Endometrial microvascular endothelial cells (primary cell): ENCODE data around the gene TCF12. TPM values are rescaled to one million over a fixed set of nuclear protein-coding genes. Genes with fewer than 3 reads are reported as not detected.

Experiments
- in situ Hi-C: cut with HindIII; loops from 2 replicates; pipeline ENCODE4 v1.10.0; 2017; ENCODE audit warnings: low sequenced_read_pairs, low pct_unique_long_range_greater_than_20kb; ENCODE audit errors: inconsistent ontology term
- total RNA-seq: library from RNA; depleted of rRNA; stranded (reverse); fragments of >200 nt; gene quantifications from one replicate; pipeline ENCODE4 v1.2.3, GENCODE V29; 2015; ENCODE audit errors: inconsistent ontology term

The TCF12 gene
- total RNA-seq, 1 donor from 2014 or later: 40.4 TPM

DNA sequence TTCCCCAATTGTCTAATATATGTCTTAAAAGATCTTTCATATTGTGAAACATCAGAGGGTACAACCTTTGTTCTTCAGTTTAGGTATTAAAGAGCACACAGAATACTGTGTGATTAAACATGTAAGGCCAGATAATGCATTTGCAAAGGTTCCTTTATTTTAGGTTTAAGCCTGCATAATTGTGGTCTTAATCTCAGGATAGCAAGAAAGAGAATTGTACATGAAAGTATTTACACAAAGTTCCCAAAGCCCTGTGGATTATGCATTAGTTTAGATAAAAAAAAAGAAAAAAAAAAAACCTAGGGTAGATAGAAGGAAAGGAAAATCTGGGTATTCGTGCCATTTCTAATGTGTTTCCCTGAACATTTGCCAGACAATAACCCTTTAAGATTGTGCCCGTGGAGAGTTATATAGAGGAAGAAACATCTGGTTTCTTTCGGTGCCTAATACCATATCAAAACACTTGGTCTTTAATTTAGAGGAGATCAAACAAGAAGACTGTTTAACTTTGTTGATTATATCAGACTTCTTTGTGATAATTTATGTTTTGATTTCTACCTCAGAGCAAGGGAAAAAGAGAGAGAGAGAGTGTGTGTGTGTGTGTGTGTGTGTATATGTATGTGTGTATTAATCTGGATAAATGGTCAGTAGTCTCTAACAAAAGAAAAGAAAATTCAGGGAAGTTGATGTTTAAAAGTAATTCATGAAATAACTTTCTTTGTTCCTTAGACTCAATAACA lies 318.3 kb downstream of the TCF12 start:
- in situ Hi-C loops: no loop called here

DNA sequence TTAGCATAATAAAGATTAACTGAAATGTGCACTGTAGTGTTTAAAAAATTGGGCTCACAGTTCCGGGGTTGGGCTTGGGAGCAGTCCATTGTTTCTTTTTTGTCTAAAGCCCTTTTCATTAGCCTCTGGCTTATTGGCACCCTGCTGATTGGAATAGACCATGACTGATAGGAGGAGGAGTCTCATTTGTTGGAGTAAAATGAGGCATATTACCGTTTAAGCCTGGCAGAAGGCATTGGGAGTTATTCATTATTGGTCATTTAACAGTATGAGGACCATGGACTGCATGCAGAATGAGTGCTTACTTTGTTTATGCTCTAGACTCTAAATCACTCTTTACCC lies 318.8 kb downstream of the TCF12 start:
- in situ Hi-C loops: no loop called here

DNA sequence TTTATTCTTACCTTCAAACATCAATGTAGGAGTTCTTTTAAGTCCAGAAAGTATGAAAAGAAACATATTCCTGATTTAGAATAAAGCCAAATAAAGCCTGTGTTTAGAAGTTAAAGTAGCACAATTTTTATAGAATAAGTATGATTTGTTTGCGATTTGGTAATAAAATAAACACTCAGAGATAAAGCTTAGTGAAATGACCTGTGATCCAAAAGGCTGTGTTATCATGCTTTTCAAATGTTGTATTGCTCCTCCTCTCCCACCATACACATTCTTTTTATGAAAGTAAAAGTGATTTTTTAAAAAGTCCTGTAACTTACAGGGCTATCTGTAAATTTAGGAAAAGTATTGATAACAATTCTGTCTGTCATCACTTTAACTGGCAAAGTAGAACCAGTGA lies 319.2 kb downstream of the TCF12 start:
- in situ Hi-C loops: no loop called here

DNA sequence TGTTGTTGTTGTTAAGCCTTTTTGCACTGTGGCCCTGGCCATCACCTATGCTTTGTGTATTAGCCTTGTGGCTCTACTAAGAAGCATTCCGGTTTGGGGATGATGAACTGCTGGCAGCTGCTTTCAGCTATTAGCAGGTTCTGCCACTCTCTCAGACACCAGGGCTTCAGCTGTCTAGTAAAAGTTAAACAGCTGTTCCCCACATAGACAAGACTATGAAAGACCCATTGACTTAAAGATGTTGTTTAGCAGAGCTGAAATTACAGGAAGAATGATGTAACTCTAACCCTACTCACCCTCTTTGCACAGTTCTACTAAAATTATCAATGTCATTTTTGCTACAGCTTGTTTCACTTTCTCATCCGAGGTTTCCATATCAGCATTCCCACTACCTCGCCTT lies 326.7 kb downstream of the TCF12 start:
- in situ Hi-C loops: no loop called here

DNA sequence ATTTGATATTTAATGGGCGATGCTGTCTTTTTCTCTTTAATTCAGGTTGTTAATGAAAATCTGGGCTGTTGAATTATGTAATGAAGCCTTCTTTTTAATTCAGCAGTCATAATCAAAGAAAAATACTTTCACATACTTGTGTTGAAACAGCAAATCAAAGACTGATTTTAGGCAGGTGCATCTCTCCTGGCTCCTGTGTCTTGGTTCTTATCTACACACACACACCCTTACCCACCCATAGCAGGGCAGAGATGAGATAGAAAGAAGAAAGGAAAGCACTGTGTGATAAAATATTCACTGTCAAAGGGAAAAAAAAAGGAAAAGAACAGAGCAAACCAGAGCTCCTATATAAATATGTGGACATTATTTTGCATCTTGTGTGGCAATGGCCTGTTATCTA lies 327.3 kb downstream of the TCF12 start:
- in situ Hi-C loops: no loop called here

DNA sequence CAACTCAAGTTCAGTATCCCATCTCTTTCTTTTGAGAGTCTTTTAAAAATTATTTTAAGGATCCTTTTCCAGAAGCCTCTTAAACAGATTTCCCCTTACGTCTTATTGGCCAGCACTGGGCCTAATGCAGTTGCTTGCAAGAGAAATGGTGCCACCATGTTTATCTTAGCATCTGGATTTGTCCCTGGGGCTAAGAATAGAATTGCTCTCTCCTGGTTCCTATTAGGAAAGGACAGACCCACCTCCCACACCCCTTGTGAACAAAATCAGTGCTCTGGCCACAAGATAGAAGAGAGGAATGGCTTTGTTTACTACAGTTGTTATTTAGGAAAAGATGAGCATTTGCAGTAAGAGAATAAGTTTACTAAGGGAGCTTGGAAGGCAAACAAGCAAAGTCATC lies 329.6 kb downstream of the TCF12 start:
- in situ Hi-C loops: no loop called here

DNA sequence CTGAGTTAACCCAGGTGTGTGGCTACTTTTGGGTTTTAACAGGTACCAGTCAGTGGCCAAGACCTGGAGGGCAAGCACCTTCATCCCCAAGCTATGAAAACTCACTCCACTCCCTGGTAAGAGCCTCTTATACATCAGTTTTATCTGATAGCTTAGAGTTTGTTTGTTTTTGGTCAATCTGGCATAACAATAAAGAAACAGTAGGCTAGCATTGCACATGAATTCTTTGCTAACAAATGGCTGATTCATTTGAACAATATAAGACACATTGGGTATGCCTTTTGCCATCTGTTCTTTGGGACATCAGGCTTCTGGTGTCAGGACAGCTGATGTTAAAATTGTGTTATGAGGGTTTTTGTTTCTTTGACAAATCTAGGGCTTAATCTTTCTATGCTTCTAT lies 332.9 kb downstream of the TCF12 start:
- in situ Hi-C loops: no loop called here

DNA sequence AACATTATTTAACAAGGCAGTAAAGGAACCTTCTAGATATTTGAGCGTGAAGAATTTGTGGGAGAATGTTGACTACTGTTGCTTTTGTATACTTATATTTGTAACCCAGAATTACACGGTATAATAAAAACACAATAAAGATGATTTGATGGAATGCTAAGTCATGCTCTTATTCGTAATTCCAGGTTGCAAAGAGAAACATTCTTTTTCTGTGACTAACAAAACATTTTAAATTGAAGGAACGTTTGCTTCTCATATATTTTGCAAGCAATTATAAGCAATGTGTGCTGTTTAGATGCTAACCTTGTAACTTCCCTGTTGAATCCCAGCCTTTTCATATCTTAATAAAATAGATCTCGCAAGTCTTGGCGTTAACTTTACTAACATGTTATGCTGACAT lies 333.5 kb downstream of the TCF12 start:
- in situ Hi-C loops: no loop called here

DNA sequence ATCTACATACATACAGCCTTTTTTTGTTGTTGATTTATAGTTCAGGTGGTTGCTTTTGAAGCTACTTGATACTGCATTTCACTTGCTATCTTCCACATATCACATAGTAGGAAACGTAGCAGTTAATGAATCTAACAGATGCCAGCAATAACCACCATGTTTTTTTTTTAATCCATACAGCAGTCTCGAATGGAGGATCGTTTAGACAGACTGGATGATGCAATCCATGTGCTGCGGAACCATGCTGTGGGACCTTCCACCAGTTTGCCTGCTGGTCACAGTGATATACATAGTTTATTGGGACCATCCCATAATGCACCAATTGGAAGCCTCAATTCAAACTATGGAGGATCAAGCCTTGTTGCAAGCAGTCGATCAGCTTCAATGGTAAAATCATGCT lies 334.6 kb downstream of the TCF12 start:
- in situ Hi-C loops: no loop called here

DNA sequence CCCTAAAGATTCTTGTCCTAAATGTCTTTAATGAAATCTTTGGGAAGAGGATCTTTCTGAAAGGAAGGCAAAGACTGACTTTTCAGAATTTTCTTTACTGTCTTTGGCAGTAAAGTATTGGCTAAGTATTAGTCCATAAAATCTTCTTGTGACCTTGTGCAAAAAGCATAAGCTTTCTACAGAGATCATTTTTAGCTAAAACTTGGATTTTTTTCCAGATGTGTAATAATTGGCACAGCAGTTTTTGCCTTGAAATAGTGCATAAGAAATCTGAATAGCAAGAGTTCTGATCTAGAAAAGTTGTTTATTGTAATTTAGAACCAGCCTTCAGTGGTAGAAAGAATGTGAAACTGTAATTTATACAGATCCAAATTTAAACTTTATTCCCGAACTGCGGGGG lies 335.1 kb downstream of the TCF12 start:
- in situ Hi-C loops: no loop called here

DNA sequence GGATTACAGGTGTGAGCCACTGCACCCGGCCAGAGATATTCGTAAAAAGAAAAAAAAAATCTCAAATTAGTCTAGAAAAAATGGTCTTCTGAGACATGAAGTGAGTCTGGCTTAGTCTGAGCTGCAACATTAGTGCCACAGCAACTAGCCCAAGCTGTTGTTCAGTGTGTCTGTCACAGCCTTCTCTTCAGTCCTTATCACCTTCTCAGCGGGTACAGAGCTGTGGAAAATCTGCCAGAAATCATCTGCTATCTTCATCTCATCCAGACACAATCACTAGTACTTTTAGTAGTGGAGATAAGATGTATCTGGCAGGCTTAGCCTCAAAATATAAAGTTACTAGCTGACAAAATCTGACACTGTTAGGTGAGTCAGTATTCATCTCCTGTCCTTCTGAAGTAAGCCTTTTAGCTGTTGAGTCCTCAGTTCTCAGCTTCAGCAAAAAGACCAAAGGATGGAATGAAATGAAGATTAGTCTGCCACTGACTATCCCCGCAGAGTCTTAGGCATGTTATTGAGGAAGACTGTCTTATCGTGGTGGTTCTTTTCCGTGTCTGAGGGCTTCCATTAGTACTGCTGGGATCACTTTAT lies 337.4 kb downstream of the TCF12 start:
- in situ Hi-C loops: no loop called here

DNA sequence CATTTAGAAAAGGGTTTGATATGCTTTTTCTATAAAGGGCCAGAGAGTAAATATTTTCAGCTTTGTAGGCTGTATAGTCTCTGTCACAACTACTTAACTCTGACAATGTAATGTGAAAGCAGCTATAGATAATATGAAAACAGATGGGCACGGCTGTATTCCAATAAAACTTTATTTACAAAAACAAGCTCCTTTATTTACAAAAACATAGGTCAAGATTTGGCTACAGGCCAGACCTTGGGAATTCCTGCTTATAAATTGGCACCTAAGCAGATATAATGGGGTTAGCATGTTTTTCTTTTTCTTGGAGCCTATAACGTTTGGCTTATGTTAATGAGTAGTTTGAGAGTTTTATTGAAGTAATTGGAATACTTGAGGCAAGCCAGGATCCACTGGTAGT lies 338.5 kb downstream of the TCF12 start:
- in situ Hi-C loops: no loop called here

DNA sequence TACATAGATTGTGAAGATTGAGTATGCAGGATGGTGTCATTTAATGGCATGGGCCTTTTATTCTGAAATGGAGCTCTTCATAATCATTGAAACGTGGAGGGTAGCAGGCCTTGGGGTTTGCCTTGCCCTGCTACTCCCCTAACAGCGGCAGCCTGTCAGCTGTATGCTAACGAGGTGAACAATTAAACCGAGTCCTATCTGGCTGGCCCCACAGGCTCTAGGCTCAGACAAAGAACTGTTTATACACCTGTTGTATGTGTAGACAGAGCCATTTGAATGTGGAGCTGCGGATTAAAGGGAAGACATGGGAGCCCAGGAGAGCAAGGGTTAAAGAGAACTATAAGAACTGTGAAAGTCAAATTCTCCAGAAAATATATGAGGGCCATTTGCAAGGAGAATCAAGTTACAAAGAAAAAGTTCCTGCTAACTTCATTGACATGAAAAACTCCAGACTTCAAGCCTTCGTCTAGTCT lies 341.2 kb downstream of the TCF12 start:
- in situ Hi-C loops: no loop called here

DNA sequence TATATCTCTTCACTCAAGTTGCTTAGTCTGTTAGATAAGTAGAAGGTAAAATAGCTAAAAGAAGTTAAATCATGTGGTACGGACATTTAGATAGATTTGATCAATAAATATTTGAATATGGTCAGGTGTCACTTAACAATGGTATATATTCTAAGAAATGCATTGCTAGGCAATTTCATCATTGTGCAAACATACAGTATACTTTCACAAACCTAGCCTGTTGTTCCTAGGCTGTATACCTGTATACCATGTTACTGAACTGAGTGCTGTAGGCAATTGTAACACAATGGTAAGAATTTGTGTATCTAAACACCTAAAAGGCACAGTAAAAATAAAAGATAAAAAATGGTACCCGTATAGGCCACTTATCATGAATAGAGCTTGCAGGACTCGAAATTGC lies 345.1 kb downstream of the TCF12 start:
- in situ Hi-C loops: no loop called here

DNA sequence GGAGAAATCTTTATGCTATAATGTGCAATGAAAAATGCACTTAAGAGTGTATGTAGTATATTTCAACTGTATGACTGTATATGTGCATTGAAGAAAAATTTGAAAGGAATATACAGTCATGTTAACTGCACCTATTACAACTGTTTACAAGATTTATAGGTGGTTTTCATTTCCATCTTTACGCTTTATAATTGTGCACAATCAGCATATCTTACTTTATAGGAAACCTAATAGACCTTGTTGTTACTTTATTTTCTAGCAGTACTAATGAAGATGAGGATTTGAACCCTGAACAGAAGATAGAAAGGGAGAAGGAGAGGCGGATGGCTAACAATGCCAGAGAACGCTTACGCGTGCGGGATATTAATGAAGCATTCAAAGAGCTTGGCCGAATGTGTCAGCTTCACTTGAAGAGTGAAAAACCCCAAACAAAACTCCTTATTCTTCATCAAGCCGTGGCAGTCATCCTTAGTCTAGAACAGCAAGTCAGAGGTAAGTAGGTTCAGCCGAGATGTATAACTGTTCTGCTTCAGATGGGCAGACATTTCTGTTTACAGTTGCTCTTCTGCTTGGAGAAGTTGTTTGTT lies 354.4 kb downstream of the TCF12 start:
- in situ Hi-C loops: no loop called here

DNA sequence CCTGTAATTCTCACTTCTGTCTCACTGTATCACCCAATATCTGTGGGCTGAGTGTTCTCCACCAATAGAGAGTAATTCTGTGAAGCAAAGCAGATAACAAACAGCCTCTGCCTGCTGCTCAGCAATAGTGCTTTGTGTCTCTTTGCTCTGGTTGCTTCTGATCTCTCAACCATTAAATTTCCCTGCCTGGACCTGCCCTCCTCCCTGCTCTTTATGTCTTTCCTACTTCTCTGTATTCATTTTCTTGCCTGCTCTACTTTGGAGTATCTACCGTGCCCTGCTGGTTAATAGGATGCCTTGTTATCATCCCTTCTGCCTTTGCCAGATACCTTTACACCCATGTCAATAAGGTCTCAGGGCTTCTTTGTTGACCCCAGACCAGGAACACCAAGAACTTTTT lies 355.0 kb downstream of the TCF12 start:
- in situ Hi-C loops: no loop called here

DNA sequence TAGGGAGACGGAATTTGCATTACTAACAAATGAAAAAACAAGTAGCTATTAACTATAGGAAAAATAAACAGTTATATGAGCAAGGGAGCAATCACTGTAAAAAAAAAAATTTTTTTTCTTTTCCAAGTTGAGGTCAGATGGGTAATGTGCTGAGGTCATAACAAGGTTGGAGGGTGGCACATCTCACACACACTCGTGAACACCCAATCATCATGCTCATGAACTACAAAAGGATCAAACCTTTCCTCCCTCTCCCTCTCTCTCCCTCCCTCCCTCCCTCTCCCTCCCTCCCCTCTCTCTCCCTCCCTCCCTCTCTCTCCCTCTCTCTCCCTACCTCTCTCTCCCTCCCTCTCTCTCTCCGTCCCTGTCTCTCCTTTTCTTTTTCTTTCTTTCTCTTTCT lies 360.0 kb downstream of the TCF12 start:
- in situ Hi-C loops: no loop called here

DNA sequence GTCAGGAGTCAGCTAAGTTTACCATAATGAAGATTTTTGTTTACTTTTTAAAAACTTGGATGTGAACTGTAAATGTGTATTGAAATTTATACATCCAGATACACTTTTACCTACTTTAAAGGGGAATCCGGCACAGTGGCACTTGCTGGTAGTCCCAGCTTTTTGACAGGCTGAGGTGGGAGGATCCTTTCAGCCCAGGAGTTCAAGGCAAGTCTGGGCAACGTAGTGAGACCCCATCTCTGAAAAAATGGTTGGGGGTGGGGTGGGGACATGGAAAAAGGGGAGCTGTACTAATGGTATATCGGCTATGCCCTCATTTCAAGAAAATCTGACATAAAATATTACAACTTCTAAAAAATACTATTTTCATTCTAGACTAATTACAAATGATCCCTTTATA lies 362.0 kb downstream of the TCF12 start:
- in situ Hi-C loops: no loop called here

DNA sequence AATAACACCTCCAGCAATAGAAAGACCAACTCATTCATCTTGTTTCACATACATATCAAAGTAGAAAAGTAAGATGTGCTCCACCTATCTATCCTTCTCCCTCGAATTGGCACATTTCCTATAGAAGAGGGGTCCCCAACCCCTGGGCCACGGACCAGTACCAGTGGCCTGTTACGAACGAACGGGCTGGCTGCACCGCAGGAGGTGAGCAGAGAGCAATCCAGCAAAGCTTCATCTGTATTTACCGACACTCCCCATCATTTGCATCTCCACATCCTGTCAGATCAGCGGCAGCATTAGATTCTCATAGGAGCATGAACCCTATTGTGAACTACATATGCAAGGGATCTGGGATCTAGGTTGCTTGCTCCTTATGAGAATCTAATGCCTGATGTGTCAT lies 362.9 kb downstream of the TCF12 start:
- in situ Hi-C loops: no loop called here

DNA sequence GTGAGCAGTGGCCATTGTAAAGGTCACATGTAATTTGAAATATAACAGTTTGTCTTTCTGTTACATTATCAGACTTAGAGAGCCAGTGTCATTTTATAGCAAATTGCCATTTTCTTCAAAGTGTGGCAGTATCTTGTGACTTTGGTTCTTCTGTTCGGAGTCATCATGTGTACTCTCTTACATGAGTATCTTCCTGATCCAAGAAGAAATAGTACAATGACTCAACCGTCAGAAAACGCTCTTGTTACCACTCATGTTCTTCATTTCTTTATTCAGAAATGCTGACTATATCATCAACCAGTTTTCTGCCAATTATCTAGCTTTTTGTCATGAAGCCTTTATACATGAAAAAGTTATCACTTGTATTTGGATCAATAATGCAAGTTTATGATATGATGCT lies 364.2 kb downstream of the TCF12 start:
- in situ Hi-C loops: no loop called here
